Lung (tissue), 12 donors: Measurements from ENCODE around the gene TTC28. TPM values are rescaled to one million over a fixed set of nuclear protein-coding genes. Genes with fewer than 3 reads are reported as not detected.

ENCODE experiments used
- ATAC-seq: fragments of 200-7000 bp; cut with Tn5 transposase; one replicate; pipeline ENCODE4 v1.9.1; 2020; ENCODE audit warnings: moderate number of reproducible peaks; ENCODE audit not compliant: insufficient read depth, low FRiP score
- DNase-seq, 3 donors: peaks; one replicate each; pipeline ENCODE4 v3.0.0-alpha.2; 2013 to 2017
- H3K27ac ChIP-seq, 2 donors: one replicate each; pipeline ENCODE4 v1.5.1; 2013; ENCODE audit warnings: mild to moderate bottlenecking in 2 of 2, moderate library complexity in 2 of 2, control low read depth in 1 of 2, inconsistent platforms in 1 of 2, low read depth in 1 of 2, low read length in 1 of 2
- H3K27me3 ChIP-seq, 3 donors: one replicate each; pipeline ENCODE4 v1.5.1; 2013; ENCODE audit warnings: low read length in 2 of 3; ENCODE audit not compliant: control insufficient read depth in 3 of 3, insufficient read depth in 3 of 3
- H3K36me3 ChIP-seq, 4 donors: one replicate each; pipeline ENCODE4 v1.5.1; 2013; ENCODE audit warnings: low read length in 4 of 4, mild to moderate bottlenecking in 1 of 4, moderate library complexity in 1 of 4; ENCODE audit not compliant: control insufficient read depth in 4 of 4, insufficient read depth in 4 of 4
- H3K4me1 ChIP-seq, 5 donors: one replicate each; pipeline ENCODE4 v1.5.1; 2013; ENCODE audit warnings: low read length in 5 of 5, mild to moderate bottlenecking in 2 of 5, moderate library complexity in 1 of 5; ENCODE audit not compliant: control insufficient read depth in 5 of 5, insufficient read depth in 5 of 5
- H3K4me3 ChIP-seq: one replicate; pipeline ENCODE4 v1.5.1; 2013; ENCODE audit warnings: mild to moderate bottlenecking, control low read depth, moderate library complexity
- H3K9ac ChIP-seq, 2 donors: one replicate each; pipeline ENCODE4 v1.5.1; 2013; ENCODE audit warnings: low read length in 2 of 2, control low read depth in 1 of 2; ENCODE audit not compliant: insufficient read depth in 1 of 2
- H3K9me3 ChIP-seq, 4 donors: one replicate each; pipeline ENCODE4 v1.5.1; 2013; ENCODE audit warnings: low read length in 3 of 4, mild to moderate bottlenecking in 1 of 4, moderate library complexity in 1 of 4; ENCODE audit not compliant: control insufficient read depth in 4 of 4, insufficient read depth in 3 of 4
- whole genome bisulfite sequencing, 2 donors: extraction: QIAGEN DNeasy Blood & Tissue Kit; methylation state at CpG; one replicate each; pipeline ENCODE4 v1.1.7; 2013; 5-methylcytosine and 5-hydroxymethylcytosine counted together
- polyA plus RNA-seq, 2 donors: library from polyadenylated mRNA; stranded (reverse); fragments of 200-250 nt; gene quantifications; one replicate each; pipeline ENCODE4 v1.2.1, GENCODE V29; 2013
- total RNA-seq, 2 donors: library from RNA; depleted of rRNA in 1 of 2; stranded (reverse); fragments of >200 nt in 1 of 2; gene quantifications; one replicate each; pipeline ENCODE4 v1.2.1, GENCODE V29; 2014 to 2021
- TF ChIP-seq, protein P1 (sequence below): IDR thresholded peaks from 2 replicates; pipeline ENCODE4 v1.5.1; 2012; ENCODE audit warnings: mild to moderate bottlenecking; ENCODE audit errors: control extremely low read depth, extremely low read depth
- donor health status: control.
- donor health status: control.
- donor health status: Bipolar disorder and iron deficiency.
- donor health status: healthy.
- donor health status: DM: yes; HTN: yes; CAD: no.

The TTC28 gene
- total and polyA plus RNA-seq, 4 donors = 4.7 to 72.2 (median 24.8) TPM

DNA sequence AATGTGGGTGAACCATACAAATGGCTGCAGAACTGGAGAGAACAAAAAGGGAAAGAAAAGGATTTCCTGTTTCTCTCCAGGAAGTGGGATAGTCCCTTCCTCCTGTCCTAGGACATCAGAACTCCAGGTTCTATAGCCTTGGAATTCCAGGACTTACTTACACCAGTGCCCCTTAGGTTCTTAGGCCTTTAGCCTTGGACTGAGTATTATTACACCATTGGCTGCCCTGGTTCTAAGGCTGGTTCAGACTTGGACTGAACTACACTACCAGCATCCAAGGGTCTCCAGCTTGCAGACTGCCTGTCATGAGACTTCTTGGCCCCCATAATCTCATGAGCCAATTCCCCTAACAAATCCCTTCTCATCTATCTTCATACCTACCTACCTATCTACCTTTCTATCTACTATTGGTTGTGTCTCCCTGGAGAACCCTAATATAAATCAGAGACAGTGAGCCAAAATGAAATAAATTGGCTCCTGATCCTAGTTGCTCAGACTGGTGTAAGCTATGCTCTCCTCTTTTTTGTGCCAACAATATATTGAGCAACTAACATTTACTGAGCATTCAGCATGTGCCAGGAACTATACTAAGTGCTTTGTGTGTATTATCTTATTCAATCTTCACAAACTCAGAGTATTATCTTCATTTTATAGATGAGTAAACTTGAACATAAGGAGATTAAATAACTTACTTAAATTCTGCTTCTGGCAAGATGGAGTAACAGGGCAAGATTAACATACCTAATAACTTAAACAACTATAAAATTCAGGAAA, 303.7 kb downstream of the TTC28 start:
- DNase-seq (peak in 2 of 3 donors; percentile 61 to 78), ATAC-seq (no peak)
- Histone ChIP-seq H3K4me3 (no peak overlapping the region), H3K9me3 (no peaks in the 10 kb centered on the region), H3K27ac (no peak overlapping the region), H3K9ac (no peak overlapping the region), H3K27me3 (no peaks in the 10 kb centered on the region), H3K36me3 (no peaks in the 10 kb centered on the region), H3K4me1 (peaks cover 0 to 24% (median 5%) of the 10 kb centered on the region in 5 donors)
- TF ChIP-seq, protein P1, sequence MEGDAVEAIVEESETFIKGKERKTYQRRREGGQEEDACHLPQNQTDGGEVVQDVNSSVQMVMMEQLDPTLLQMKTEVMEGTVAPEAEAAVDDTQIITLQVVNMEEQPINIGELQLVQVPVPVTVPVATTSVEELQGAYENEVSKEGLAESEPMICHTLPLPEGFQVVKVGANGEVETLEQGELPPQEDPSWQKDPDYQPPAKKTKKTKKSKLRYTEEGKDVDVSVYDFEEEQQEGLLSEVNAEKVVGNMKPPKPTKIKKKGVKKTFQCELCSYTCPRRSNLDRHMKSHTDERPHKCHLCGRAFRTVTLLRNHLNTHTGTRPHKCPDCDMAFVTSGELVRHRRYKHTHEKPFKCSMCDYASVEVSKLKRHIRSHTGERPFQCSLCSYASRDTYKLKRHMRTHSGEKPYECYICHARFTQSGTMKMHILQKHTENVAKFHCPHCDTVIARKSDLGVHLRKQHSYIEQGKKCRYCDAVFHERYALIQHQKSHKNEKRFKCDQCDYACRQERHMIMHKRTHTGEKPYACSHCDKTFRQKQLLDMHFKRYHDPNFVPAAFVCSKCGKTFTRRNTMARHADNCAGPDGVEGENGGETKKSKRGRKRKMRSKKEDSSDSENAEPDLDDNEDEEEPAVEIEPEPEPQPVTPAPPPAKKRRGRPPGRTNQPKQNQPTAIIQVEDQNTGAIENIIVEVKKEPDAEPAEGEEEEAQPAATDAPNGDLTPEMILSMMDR = no peak

DNA sequence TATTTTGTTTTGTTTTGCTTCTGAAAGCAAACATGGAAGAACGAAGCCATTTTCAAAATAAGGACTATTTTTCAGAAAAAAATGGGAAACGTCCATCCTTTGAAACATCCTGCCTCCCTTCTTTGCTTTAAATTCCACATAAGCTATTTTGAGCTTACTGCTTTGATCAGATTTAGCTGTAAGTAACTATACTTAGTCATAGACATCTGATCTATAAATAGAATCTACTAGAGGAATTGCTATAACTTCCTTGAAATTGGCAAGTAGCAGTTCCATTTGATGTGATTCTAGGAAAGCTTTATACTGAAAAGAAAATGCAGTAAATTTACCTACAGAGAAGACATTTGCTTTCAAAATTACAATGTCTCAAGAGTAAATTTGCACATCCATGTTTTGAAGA, 305.8 kb downstream of the TTC28 start:
- Histone ChIP-seq H3K9ac (no peak overlapping the region), H3K36me3 (no peaks in the 10 kb centered on the region), H3K27me3 (no peaks in the 10 kb centered on the region), H3K4me1 (peaks cover 0 to 20% (median 5%) of the 10 kb centered on the region in 5 donors), H3K4me3 (no peak overlapping the region), H3K9me3 (no peaks in the 10 kb centered on the region), H3K27ac (no peak overlapping the region)
- peak in 1 of 3 donors; percentile 22 for DNase-seq
- TF ChIP-seq, protein P1 = no peak
- 52 to 53% methylated on average over 2 of the region's 2 CpGs for WGBS, 2 donors
- ATAC-seq = no peak

DNA sequence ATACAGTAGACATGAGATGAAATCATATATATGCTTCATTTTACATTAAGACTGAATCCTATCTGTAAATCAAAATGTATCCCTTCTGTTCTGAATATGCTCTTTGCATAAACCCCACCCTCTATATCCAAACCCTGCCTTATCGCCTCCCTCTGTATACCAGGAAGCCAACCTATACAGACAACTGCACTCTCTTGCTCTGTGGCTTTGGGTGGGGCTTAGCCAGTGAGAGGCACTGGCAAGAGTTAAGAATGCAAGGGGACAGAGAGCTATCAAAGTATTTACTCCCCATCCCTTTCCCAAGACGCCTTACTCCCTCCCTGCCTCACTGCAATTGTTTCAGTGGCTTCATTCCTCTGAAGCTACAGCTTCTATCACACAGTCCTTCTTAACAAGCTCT, 309.8 kb downstream of the TTC28 start:
- Histone ChIP-seq H3K9ac (no peak overlapping the region), H3K4me3 (no peak overlapping the region), H3K27me3 (no peaks in the 10 kb centered on the region), H3K27ac (no peak overlapping the region), H3K9me3 (no peaks in the 10 kb centered on the region), H3K4me1 (peaks cover 0 to 11% (median 2%) of the 10 kb centered on the region in 5 donors), H3K36me3 (no peaks in the 10 kb centered on the region)
- TF ChIP-seq, protein P1 = no peak
- ATAC-seq = no peak
- no peak for DNase-seq
- 41 to 48% methylated on average over 2 of the region's 2 CpGs for WGBS, 2 donors
